CD4-positive, alpha-beta T cell treated with Interleukin-21 for 1 hour (primary cell): ENCODE data around the gene NCF2.
A peak's percentile ranks its signal among the peaks of the same experiment; 100 is the strongest.
"Not testable (repeated sequence)": the region's sequence is repeated elsewhere in the genome, so short reads cannot be mapped to it uniquely, and the experiment has no call there.

Source experiments
- DNase-seq: peaks from one replicate; pipeline ENCODE4 v3.0.0-alpha.2; 2020

Gene NCF2, protein sequence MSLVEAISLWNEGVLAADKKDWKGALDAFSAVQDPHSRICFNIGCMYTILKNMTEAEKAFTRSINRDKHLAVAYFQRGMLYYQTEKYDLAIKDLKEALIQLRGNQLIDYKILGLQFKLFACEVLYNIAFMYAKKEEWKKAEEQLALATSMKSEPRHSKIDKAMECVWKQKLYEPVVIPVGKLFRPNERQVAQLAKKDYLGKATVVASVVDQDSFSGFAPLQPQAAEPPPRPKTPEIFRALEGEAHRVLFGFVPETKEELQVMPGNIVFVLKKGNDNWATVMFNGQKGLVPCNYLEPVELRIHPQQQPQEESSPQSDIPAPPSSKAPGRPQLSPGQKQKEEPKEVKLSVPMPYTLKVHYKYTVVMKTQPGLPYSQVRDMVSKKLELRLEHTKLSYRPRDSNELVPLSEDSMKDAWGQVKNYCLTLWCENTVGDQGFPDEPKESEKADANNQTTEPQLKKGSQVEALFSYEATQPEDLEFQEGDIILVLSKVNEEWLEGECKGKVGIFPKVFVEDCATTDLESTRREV

DNA sequence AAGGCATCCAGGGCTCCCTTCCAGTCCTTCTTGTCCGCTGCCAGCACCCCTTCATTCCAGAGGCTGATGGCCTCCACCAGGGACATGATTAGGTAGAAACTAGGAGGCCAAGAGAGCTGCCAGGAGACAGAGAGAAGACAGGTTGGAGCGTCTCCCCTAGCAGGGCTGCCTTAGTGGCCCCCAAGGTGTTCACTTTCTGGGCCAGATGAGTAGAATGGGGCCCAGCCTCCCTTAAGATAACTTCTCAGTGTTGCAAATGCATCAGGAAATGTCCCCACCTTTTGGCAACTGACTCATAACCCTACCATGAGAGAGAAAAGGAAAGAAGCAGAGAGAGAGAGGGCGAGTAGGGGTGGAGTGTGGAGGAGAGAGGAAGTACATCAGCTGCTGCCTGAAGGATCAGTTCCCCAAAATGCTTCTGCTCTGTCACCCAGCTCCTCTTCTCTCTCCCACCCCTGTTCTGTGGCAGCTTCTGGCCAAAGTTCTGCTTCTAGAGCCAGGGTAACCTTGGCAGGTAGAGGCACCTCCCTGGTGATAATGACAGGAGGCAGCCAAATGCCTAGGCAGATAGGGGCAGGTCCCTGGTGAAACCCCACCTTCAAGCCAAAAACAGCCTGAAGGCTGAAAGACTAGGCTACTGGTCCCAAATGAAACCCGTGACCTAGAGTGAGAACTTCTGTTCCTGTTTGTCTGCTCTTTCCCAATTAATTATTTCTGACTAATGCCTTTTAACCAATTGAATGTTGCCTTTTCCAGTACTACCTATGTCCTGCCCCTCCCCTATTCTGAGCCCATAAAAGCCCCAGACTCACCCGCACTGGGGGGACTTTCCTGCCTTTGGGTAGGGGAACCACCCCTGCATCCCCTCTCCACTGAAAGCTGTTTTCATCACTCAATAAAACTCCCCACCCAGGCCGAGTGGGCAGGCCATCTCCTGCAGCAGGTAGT, at the start of gene NCF2:
Gene NCF2, minus strand, starts transcription at position 216 of the 948 bp plus-strand sequence. Its CDS starts 130 bp downstream, at position 86.
- peak; percentile 43 for DNase-seq

DNA sequence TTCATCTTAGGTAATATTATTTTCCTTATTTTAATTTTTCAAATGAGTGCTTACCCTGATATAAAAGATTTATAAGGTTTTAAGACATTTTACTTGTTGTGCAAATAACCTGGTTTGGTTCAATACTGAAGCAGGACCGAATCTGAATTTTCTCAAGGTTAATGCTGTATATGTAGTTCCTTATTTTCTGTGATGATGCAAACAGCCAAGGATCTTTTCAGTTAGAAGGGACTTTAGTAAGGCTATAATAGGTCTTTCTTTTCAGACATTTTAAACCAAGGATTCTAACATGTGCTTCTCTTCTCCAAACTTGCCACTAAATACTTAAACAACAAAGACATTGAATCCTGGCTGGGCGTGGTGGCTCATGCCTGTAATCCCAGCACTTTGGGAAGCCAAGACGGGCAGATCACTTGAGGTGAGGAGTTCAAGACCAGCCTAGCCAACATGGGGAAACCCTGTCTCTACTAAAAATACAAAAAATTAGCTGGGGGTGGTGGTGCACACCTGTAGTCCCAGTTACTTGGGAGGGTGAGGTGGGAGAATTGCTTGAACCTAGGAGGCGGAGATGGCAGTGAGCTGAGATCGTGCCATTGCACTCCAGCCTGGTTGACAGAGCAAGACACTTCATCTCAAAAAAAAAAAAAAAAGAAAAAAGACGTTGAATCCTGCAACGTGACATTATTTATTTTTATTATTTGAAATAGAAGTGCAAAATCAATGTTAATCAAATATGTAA, 48.6 kb upstream of the NCF2 start:
- no peak for DNase-seq

DNA sequence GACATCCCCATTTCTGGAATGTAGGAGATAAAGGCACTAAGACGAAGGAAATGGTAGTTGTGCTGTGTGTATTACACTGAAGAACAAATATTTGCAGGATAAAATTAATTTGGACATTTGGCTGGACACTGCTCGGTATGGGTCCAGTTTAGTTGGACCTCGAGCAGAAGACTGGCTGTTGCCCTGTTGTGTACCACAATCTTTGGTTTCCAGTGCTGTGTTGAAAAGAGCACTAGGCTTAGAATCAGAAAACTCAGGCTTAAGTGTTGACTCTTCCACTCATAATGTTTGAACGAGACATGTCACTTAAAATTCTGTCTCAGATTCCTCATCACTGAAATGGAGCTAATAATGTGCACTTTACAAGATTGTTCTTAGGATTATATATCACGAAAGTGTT, 46.5 kb upstream of the NCF2 start:
- no peak for DNase-seq

DNA sequence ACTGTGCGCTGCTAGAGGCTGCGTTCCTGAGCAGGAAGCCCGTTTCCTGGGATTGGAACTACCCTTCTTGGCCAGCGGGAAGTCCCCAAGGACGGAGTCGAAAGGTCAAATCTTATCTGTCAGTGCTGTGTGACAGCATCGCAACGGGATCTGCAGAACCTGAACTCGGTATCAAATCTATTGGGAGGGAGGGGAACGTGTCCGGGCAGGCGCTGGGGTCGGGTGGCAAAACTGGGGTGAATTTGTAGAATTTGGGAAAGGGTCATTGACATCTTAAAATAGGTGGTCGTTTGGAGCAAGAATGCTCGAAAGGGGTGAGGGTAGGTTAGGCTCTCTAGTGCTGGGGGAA, 46.0 kb upstream of the NCF2 start:
- DNase-seq, result no peak

DNA sequence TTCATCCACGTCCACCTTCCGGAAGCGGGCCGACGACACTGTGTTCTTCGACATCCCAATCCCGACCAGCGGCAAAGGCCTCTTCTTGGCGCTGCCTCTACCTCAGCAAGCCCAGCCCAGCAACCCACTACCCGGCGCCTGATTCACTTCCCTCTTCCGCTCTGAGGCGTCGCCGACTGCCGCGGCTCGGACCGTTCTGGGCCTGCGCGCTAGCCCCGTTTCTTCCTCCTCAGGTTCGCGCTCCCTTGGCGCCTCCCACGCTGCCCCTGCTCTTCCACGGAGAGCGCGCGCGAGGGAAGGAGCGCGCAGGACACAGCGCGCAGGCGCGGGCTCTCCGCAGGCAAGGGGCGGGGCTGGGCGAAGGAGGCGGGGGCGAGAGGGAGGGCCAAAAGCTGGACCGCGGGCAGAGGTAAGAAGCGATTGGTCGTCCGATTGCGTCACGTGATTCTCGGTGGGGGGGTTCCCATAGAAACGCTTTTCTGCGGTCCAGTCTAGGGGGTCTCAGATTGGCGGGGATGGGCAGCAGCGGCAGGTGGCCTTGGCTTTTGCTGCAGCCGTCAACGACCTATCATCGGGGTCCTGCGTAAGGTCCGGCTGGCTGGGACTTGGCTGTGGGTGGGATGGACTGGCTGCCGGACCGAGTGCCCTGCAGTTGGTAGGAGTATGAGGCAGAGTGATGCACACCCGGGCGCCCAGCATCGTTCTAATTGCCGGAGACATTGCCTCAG, 45.5 kb upstream of the NCF2 start, which contains the start of gene ARPC5:
Gene ARPC5, minus strand, starts transcription at position 178 of the 728 bp plus-strand sequence. Its CDS starts 124 bp downstream, at position 54.
- DNase-seq, result peak; percentile 97

DNA sequence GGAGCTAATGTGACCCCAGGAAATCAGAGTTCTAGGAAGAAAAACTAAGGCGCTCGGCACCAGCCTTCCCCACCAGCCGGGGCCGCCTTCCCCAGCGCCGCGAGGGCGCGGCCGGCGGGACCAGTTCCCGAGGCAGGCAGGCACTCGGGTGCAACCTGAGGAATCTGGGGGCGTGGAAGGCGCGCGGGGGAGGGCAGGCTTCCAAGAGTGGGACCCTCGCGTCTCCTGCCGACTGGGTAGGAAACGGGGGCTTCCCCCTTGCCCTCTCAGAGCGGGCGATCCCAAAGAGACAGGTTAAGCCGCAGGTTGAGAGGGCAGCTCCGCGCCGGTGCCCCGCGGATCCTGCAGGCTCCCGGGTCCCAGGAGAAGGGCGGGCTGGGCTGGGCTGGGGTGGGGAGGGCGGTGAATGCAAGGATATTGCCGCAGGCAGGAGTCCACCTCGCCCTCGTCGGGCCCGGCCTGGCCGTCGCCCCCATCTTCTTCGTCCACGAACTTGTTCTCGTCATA, 44.9 kb upstream of the NCF2 start:
- DNase-seq, result peak; percentile 28

DNA sequence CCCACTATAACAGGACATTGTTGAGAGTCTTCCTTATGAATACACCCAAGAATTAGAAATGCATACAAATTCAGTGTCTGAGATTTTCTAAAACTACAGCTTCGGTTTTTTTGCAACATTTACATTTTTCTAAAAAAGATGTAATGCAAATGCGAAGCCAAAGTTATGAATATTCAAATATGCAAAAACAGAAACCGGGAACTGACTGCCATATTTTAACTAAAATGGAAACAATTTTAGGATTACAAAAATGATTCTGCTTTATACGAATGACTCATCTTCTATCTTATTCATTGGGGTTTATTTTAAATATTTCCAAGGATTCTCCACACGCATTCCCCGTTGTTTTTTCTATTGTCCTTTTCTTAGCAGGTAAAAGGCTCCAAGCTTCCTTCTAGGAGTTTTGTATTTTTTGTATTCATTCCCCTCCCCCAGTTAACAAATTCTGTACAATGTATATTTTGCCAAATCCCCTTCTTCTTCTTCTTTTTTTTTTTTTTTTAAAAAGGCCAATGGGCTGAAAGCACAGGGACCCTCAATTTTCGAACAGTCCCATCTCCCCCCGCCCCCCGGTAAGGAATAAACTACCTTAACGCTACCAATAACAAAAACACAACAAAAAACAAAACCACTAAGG, 44.3 kb upstream of the NCF2 start:
- DNase-seq, result no peak

DNA sequence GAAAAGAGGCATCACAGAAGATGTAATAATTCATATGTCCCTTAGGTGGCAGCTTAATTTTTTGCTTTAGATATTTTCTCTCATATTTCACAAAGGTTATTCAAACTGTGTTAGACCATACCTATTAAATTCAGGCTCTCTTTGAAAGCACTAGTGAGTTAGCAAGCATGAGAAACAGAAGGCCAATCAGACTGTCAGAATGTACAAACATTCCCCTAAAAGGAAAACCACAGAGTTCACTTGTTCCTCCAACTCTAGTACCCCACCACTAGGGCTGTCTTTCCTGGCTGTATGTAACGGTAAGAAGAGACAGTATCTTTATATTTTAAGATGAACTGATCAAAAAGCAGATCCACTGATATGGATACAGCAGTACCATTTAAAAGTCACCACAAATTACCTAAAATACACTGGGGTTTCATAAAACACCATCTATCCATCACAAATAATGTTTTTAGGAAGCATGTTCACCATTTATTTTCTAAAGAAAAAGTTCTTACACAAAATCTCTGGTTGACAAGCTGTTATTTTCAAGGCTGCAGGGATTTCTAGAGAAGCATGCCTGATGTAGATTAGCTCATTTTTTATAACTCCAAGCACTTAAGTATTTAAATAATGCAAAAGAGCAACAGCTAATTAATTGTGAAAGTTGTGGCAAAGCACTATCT, 43.6 kb upstream of the NCF2 start:
- DNase-seq, result peak; percentile 75

DNA sequence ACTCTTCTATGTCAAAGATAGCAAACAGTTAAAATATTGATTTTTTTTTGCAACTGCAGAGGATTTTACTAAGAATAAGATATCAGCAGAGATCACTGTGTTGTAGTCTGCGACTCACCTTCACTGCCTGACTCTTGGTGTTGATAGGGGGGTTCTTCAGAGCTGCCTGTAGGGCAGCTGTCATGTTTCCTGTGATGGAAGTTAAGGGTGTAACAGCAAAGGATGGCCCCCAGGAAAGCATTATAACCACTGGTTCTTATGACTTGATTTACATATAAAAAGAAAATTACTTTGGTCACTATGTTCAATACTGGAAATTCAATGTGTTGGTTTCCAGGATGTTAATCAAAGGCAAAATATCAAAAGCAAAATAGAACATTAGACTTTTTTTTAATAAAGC, 42.7 kb upstream of the NCF2 start:
- peak; percentile 25 for DNase-seq

DNA sequence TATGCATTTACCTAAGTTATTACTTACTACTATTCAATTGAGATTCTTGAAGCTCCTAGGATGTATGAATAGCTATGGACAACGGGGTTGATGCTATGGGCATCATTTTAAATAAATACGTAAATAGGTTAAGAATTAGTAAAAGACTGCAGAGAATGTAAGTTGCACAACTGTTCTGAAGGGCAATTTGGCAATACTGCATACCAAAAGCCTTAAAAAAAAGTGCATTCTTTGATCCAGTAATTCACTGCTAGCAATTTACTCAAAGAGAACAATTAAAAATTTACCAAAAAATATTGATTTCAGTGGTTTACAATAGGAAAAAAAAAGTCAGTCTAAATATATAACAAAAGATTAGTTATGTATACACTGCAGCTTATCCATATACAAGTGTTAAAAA, 41.9 kb upstream of the NCF2 start:
- DNase-seq, result no peak

DNA sequence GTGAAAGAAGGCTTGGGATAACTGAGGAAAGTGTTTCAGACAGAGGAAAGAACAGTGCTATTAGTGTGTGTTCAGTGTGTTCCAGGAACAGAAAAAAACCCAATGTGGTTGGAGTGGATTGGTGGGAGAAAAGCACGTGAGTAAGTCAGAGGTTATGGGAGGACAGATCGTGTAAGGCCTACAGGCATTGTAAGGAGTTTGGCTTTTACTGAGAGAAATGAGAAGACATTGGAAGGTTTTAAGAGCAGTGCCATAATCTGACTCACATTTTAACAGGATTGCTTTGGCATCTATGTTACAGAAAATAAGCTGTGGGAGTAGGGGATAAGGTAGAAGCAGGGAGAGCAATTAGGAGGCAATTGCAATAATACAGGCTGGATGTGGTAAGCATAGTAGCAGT, 40.5 kb upstream of the NCF2 start:
- no peak for DNase-seq

DNA sequence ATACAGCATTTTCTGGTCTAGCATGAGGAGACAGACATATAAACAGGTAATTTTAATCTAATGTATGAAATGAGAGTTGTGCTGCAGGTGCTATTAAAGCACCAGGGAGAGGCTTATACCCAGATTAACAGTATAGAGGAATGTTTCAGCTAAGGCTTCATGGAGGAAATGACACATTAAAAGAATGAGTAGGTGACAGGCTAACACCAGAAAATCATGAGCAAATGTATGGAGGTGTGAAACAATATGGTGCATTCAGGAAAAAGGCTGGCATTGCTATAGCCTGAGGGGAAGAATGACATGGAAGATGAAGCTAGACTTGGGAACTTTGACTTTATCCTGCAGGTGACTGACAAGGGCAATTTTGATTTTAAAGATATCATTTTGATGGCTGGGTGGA, 38.3 kb upstream of the NCF2 start:
- DNase-seq, result no peak

DNA sequence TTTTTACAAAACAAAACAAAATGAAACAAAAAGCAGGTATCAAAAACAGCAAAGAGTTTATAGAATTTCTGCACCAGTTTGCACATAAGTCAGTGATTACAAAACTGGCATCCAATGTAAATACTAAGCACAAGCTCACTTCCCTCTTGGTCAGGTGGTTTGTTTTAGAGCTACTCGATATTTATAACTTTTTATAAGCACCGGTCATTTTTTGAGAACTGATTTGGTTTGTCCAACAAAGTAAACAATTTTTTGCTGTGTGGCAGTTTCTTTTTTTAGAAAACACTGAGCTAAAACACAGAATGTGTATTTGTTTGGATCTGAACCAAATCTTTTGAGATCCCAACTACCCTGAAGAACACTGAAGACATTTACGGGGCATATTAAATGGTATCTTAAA, 36.0 kb upstream of the NCF2 start:
- not testable (repeated sequence) for DNase-seq

DNA sequence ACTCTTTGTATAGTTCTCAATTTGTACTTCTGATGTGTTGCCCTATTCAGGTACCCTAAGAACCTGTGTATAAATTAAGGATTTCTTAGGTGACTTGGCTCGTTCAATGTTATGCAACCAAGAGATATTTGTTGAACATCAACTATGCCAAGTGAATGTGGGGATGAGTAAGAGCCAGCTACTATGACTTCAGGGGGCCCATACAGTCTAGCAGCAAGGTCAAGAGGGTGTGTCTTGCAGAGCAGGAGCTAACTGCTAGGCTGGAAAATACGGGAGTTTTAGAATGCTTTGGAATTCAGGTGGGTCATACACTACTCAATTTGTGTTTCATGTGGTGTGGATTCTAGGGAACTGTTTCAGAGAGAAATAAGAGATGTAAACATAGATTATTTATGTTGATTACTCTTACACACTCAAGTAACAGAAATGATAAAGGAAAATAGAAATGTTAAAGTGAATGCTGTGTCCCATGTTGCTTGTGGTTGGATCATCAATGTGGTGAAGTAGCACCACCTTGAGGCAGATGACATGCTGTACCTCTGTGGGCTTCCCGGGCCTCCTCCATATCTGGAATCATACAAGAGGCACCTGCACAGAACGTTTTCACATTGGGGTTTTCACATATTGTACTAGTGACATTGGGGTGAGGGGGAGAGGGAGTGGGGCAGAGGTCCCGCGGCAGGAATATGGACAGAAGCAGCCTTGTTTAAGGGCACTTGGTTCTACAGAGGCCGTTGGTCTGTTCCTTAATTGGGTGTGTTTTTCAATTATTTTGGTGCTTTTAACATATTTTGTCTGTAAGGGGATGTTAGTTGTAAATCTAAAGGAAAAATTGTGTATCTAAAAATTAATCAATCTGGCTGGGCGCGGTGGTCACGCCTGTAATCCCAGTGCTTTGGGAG, 32.9 kb upstream of the NCF2 start:
- peak; percentile 69 for DNase-seq

DNA sequence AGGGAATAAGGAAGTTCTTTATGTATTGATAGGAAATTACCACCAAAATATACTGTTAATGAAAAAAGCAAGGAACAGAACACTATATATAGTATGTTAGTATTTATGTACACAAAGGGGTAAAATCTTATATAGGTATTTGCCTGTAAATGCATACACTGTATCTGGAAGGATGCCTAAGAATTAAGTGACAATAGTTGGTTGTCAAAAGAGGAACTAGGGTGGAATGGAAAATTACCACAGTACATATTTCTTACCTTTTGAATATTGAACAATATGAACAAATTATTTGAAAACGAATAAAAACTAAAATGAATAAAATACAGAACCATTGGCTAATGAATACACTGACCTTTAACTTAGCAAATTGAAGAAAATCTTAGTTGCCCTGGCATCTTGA, 31.8 kb upstream of the NCF2 start:
- DNase-seq, result no peak

DNA sequence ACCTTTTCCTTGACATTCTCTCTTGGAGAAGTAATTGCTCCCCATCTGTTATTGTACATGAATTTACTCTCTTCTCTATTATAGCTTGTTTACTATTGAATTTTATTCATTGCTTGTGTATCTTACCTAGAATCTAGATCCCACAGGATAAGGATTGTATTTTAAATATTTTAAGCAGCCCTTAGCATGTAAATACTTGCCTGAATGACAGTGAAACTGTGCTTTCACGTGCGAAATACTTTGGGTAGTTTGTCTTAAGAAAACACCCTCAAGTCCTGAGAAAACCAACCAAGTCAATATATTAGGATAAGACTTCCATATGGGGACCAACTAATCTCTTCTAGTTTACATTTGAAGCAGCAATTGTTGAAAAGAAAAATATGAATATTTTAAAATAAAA, 30.1 kb upstream of the NCF2 start:
- no peak for DNase-seq

DNA sequence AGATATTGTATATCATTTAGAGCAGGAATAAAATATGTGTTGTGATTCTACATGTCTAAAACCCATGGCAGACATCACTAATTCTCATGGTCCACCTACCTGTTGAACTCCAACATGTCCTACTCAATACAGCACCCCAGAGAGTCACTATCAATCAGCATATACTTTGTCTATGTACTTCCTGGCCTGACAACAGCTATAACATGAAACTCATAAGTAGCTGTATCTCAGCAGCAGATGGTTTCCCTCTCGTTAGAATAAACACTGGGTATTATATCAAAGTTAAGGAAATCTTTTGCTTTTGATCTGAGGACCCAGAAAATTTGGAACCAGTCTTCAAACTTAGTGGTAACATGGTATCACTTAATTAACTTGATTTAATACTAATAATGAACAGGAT, 29.5 kb upstream of the NCF2 start:
- DNase-seq, result no peak

DNA sequence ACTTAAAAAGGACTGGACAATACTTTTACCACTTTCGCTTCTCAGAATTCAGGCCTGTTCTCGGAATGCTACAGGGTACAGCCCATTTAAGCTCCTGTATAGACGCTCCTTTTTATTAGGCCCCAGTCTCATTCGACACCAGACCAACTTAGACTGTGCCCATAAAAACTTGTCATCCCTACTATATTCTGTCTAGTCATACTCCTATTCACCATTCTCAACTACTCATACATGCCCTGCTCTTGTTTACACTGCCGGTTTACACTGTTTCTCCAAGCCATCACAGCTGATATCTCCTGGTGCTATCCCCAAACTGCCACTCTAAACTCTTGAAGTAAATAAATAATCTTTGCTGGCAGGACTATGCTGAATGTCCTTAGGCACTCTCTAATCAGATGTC, 27.9 kb upstream of the NCF2 start:
- not testable (repeated sequence) for DNase-seq

DNA sequence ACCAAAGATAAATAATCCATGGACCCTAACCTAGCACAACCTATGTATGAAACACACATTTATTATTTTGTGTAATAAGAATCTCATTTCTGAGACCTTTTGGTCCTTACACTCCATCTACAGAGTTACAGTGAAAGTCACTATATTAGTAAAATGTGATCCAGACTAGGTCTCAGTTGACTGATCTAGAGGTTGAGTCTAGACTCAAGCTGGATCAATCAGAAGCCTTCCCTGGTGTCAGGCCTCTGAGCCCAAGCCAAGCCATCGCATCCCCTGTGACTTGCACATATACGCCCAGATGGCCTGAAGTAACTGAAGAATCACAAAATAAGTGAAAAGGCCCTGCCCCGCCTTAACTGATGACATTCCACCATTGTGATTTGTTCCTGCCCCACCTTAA, 22.7 kb upstream of the NCF2 start:
- DNase-seq, result not testable (repeated sequence)

DNA sequence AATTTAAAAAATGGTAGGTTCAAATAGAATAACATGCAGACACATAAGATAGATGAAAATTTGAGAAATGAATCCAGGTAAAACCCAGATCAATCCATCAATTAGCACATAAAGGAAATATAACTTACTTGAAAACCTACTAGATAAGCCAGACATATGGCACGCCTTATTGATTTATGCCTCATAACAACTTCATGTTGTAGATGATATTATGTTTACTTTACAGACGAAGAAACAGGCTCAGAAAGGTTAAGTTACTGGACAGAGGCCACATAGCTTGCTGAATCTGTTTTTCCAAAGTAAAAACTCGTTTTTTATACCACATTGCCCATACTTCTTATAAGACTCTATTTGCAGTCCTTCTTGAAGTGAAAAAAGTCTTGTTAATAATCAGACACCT, 22.1 kb upstream of the NCF2 start:
- DNase-seq, result no peak
